ENCODE results near the gene INKA1.
"Not testable (repeated sequence)": the region's sequence is repeated elsewhere in the genome, so short reads cannot be mapped to it uniquely, and the experiment has no call there.

Gene INKA1

DNA sequence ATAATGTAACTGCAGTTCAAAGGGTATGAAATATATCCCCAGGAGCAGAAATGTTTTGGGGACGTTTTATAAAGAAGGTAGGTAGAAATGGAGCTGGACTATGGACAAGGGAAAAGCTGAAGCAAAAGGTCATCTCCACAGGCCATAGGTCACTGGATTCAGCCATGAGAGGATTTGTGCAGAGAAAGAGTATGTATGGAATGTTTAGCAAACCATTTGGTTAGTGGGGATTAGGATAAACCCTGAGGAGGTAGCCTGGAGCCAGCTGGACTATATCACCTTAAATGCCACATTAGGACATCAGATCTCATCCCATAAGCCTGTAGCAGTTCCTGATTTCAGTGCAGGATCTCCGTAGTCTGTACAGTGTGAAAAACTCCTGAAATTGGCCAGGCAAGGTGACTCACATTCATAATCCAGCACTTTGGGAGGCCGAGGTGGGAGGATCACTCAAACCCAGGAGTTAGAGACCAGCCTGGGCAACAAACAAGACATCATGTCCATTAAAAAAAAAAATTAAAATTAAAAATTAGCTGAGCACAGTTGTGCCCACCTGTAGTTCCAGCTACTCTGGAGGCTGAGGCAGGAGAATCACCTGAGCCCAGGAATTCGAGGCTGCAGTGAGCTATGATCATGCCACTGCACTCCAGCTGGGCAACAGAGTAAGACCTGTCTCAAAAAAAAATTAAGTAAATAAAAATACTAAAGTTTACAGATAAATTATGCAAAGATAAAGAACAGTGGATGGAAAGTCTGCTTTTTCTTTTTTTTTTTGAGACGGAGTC, 21.5 kb upstream of the INKA1 start:
- Histone ChIP-seq H3K14ac (ENCODE audit: low read length) (no peak overlapping the region), H3K27ac (replicated peaks; ENCODE audit: low read length) (no peak overlapping the region), H3K23ac (ENCODE audit: low read depth, low read length, poor library complexity) (no peak overlapping the region), H3K4me1 (ENCODE audit: control insufficient read depth in 2 of 2, insufficient read depth in 1 of 2, low read depth in 1 of 2, low read length in 2 of 2) (peaks cover 0 to 6% of the 10 kb centered on the region in 2 donors), H2BK5ac (ENCODE audit: low read length) (no peak overlapping the region), H2BK15ac (ENCODE audit: low read length) (no peak overlapping the region), H3K4me2 (ENCODE audit: insufficient read depth, low read length, poor library complexity, severe bottlenecking) (no peak overlapping the region), H3K4me3 (ENCODE audit: low read length in 2 of 2) (no peak overlapping the region), H3K79me1 (ENCODE audit: low read depth, low read length) (peaks cover 7% of the 10 kb centered on the region), H2AFZ (ENCODE audit: low read length) (no peak overlapping the region), H4K8ac (ENCODE audit: low read depth, low read length) (no peak overlapping the region), H3K27me3 (ENCODE audit: control insufficient read depth in 3 of 3, insufficient read depth in 3 of 3, low read depth in 1 of 3, low read length in 3 of 3) (no peaks in the 10 kb centered on the region), H2BK120ac (ENCODE audit: low read depth, low read length) (no peak overlapping the region), H2BK12ac (ENCODE audit: low read length) (no peak overlapping the region), H3K36me3 (replicated peaks in 1 of 2; ENCODE audit: control insufficient read depth in 2 of 2, insufficient read depth in 2 of 2, low read length in 2 of 2) (peaks cover 12 to 65% of the 10 kb centered on the region in 2 donors), H3K18ac (ENCODE audit: low read length) (no peak overlapping the region), H3K9ac (ENCODE audit: low read depth, low read length, poor library complexity) (no peak overlapping the region), H2AK5ac (ENCODE audit: low read depth, low read length) (no peak overlapping the region), H3K9me3 (replicated peaks in 1 of 2; ENCODE audit: control insufficient read depth in 2 of 2, insufficient read depth in 1 of 2, low read depth in 1 of 2, low read length in 2 of 2) (peaks cover 0 to 5% of the 10 kb centered on the region in 2 donors), H3K4ac (ENCODE audit: low read length) (no peak overlapping the region), H4K91ac (ENCODE audit: low read depth, low read length, poor library complexity) (no peak overlapping the region)
- WGBS, 2 donors (ENCODE audit: extremely low coverage in 2 of 2, insufficient read length in 2 of 2, insufficient replicate concordance in 1 of 2): no CpG with 5 or more reads among the region's 5 CpGs
- DNase-seq (ENCODE audit: low spot score): no peak

DNA sequence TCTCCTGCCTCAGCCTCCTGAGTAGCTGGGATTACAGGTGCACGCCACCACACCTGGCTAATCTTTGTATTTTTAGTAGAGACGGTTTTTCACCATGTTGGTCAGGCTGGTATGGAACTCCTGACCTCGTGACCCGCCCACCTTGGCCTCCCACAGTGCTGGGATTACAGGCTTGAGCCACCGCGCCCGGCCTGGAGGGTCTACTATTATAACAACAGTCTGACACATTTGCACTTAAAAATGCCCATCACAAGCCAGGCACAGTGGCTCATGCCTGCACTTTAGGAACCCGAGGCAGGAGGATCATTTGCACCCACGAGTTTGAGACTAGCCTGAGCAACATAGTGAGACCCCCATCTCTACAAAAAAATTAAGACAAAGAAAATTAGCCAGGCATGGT, 20.8 kb upstream of the INKA1 start:
- H3K27me3 ChIP-seq (ENCODE audit: control insufficient read depth in 3 of 3, insufficient read depth in 3 of 3, low read depth in 1 of 3, low read length in 3 of 3); H3K14ac ChIP-seq (ENCODE audit: low read length); H3K27ac ChIP-seq (replicated peaks; ENCODE audit: low read length); H3K79me1 ChIP-seq (ENCODE audit: low read depth, low read length); H2BK120ac ChIP-seq (ENCODE audit: low read depth, low read length); H3K18ac ChIP-seq (ENCODE audit: low read length); H3K4me2 ChIP-seq (ENCODE audit: insufficient read depth, low read length, poor library complexity, severe bottlenecking); H4K91ac ChIP-seq (ENCODE audit: low read depth, low read length, poor library complexity); H2BK15ac ChIP-seq (ENCODE audit: low read length); H2BK12ac ChIP-seq (ENCODE audit: low read length); H2AFZ ChIP-seq (ENCODE audit: low read length); H3K4ac ChIP-seq (ENCODE audit: low read length); H3K4me3 ChIP-seq (ENCODE audit: low read length in 2 of 2); H2AK5ac ChIP-seq (ENCODE audit: low read depth, low read length); H2BK5ac ChIP-seq (ENCODE audit: low read length); H3K9me3 ChIP-seq (replicated peaks in 1 of 2; ENCODE audit: control insufficient read depth in 2 of 2, insufficient read depth in 1 of 2, low read depth in 1 of 2, low read length in 2 of 2); H4K8ac ChIP-seq (ENCODE audit: low read depth, low read length); DNase-seq (ENCODE audit: low spot score); H3K23ac ChIP-seq (ENCODE audit: low read depth, low read length, poor library complexity): not testable (repeated sequence)
- WGBS, 2 donors (ENCODE audit: extremely low coverage in 2 of 2, insufficient read length in 2 of 2, insufficient replicate concordance in 1 of 2): no CpG with 5 or more reads among the region's 9 CpGs
- peak overlapping the region; percentile 44 for H3K9ac ChIP-seq (ENCODE audit: low read depth, low read length, poor library complexity)
- H3K4me1 ChIP-seq (ENCODE audit: control insufficient read depth in 2 of 2, insufficient read depth in 1 of 2, low read depth in 1 of 2, low read length in 2 of 2): peaks cover 3 to 11% of the 10 kb centered on the region in 2 donors
- H3K36me3 ChIP-seq (replicated peaks in 1 of 2; ENCODE audit: control insufficient read depth in 2 of 2, insufficient read depth in 2 of 2, low read length in 2 of 2): peaks cover 12 to 60% of the 10 kb centered on the region in 2 donors

DNA sequence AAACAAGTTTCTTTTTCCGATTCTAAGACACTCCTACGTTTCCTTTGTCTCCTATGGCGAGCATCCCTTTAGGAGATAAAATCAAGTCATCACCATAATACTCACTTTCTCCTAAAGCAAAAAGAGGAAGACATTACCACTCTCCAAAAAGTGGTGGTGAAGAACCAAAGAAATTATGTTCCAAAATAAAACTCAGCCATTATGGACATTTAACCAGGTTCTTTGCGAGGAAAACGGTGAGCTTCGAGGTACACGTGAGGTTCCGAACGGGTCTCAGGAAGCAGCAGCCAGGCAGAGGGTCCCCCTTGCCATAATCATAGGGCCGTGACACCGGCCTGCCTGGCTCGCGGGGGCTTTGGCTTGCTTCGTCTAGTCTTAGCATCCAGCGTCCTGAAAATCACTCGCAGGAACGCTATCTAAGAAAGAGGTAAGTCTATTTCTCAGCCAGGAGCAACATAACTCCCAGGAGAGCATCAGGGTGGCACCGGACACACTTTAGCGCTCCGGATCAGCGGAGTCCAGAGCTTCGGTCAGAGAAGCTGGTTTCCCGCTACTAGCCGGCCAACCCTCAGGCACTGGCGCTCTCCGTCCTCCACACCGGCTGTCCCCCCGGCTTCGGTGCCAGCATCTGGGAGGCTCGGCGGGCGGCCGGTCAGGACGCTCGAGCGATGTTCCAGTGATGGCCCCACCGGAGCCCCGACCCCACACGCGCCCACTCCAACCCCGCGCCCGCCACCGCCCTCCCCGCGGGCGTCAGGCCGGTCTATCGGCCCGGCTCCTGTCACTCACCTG, 17.3 kb upstream of the INKA1 start:
- Histone ChIP-seq H4K91ac (ENCODE audit: low read depth, low read length, poor library complexity) (no peak overlapping the region), H3K27me3 (ENCODE audit: control insufficient read depth in 3 of 3, insufficient read depth in 3 of 3, low read depth in 1 of 3, low read length in 3 of 3) (no peaks in the 10 kb centered on the region), H3K9me3 (replicated peaks in 1 of 2; ENCODE audit: control insufficient read depth in 2 of 2, insufficient read depth in 1 of 2, low read depth in 1 of 2, low read length in 2 of 2) (no peaks in the 10 kb centered on the region), H3K4me2 (ENCODE audit: insufficient read depth, low read length, poor library complexity, severe bottlenecking) (peak overlapping the region; percentile 75), H3K9ac (ENCODE audit: low read depth, low read length, poor library complexity) (peak overlapping the region; percentile 94), H3K23ac (ENCODE audit: low read depth, low read length, poor library complexity) (peak overlapping the region; percentile 26), H3K4me1 (ENCODE audit: control insufficient read depth in 2 of 2, insufficient read depth in 1 of 2, low read depth in 1 of 2, low read length in 2 of 2) (peaks cover 7 to 11% of the 10 kb centered on the region in 2 donors), H3K27ac (replicated peaks; ENCODE audit: low read length) (peak overlapping the region; percentile 65), H2BK15ac (ENCODE audit: low read length) (no peak overlapping the region), H2AK5ac (ENCODE audit: low read depth, low read length) (no peak overlapping the region), H3K36me3 (replicated peaks in 1 of 2; ENCODE audit: control insufficient read depth in 2 of 2, insufficient read depth in 2 of 2, low read length in 2 of 2) (peaks cover 8 to 34% of the 10 kb centered on the region in 2 donors), H2BK5ac (ENCODE audit: low read length) (no peak overlapping the region), H3K4ac (ENCODE audit: low read length) (no peak overlapping the region), H3K79me1 (ENCODE audit: low read depth, low read length) (peaks cover 2% of the 10 kb centered on the region), H3K18ac (ENCODE audit: low read length) (peak overlapping the region; percentile 95), H2AFZ (ENCODE audit: low read length) (peak overlapping the region; percentile 89), H2BK12ac (ENCODE audit: low read length) (no peak overlapping the region), H3K14ac (ENCODE audit: low read length) (peak overlapping the region; percentile 47), H3K4me3 (ENCODE audit: low read length in 2 of 2) (peak overlapping the region; percentile 88 to 97), H2BK120ac (ENCODE audit: low read depth, low read length) (no peak overlapping the region), H4K8ac (ENCODE audit: low read depth, low read length) (no peak overlapping the region)
- no CpG with 5 or more reads among the region's 50 CpGs for WGBS, 2 donors (ENCODE audit: extremely low coverage in 2 of 2, insufficient read length in 2 of 2, insufficient replicate concordance in 1 of 2)
- DNase-seq (ENCODE audit: low spot score): peak; percentile 48
